T-cell (primary cell): ENCODE measurements around the gene TLE5. TPM values are rescaled to one million over a fixed set of nuclear protein-coding genes. Genes with fewer than 3 reads are reported as not detected.
A peak's percentile ranks its signal among the peaks of the same experiment; 100 is the strongest.

Source experiments
- ATAC-seq, 4 experiments: fragments of 200-7000 bp in 3 of 4; fragments of 150-1000 bp in 1 of 4; cut with Tn5 transposase; replicated peaks in 1 of 4; 1 replicate in 3 of 4; 2 replicates in 1 of 4; pipeline ENCODE4 v1.10.0; 2021; ENCODE audit warnings: moderate library complexity in 3 of 4, mild to moderate bottlenecking in 2 of 4, moderate number of reproducible peaks in 1 of 4
- CTCF ChIA-PET, 2 donors: fragments of 300-600 bp; sonication (Branson Sonifier 250); formaldehyde crosslinking; loops; one replicate each; lab custom pipeline; 2022; ENCODE audit warnings: antibody characterized with exemption in 2 of 2; lab: Charles Lee
- POLR2A ChIA-PET, 2 donors: fragments of 300-600 bp; sonication (Branson Sonifier 250); formaldehyde crosslinking; loops; one replicate each; lab custom pipeline; 2022; ENCODE audit warnings: antibody characterized with exemption in 2 of 2; lab: Charles Lee
- DNase-seq, 35 experiments: peaks; one replicate each; pipeline versions ENCODE4 v3.0.0 to v3.0.0-alpha.2; 2013 to 2023
- H3K27ac ChIP-seq: one replicate; pipeline ENCODE4 v1.5.1; 2013; ENCODE audit warnings: low read length
- H3K27me3 ChIP-seq, 2 experiments: replicated peaks in 1 of 2; 1 replicate in 1 of 2; 2 replicates in 1 of 2; pipeline versions ENCODE4 v1.6.1 to v1.7.0; 2013; ENCODE audit warnings: low read length in 1 of 2, mixed read lengths in 1 of 2; ENCODE audit not compliant: control insufficient read depth in 2 of 2, insufficient read depth in 2 of 2; ENCODE audit errors: extremely low read depth in 1 of 2
- H3K36me3 ChIP-seq, 2 donors: 1 replicate in 1 of 2; 2 replicates in 1 of 2; pipeline versions ENCODE4 v1.6.1 to v1.7.0; 2013; ENCODE audit warnings: low read length in 1 of 2; ENCODE audit not compliant: control insufficient read depth in 2 of 2, insufficient read depth in 1 of 2; ENCODE audit errors: extremely low read depth in 1 of 2
- H3K4me1 ChIP-seq, 2 experiments: 1 replicate in 1 of 2; 2 replicates in 1 of 2; pipeline versions ENCODE4 v1.6.1 to v1.7.0; 2013; ENCODE audit warnings: low read length in 2 of 2, mixed read lengths in 1 of 2; ENCODE audit not compliant: insufficient read depth in 2 of 2, control insufficient read depth in 1 of 2; ENCODE audit errors: extremely low read depth in 1 of 2
- H3K4me3 ChIP-seq, 2 donors: 1 replicate in 1 of 2; 2 replicates in 1 of 2; pipeline versions ENCODE4 v1.5.1 to v1.7.0; 2013; ENCODE audit warnings: mild to moderate bottlenecking in 2 of 2, low read length in 1 of 2, moderate library complexity in 1 of 2; ENCODE audit not compliant: control insufficient read depth in 1 of 2; ENCODE audit errors: extremely low read depth in 1 of 2
- H3K9me3 ChIP-seq: 2 replicates; pipeline ENCODE4 v1.7.0; 2013
- H3K27ac Mint-ChIP-seq, 2 donors: one replicate each; pipeline ENCODE4 v1.8.0; 2020 to 2021; ENCODE audit warnings: mild to moderate bottlenecking in 2 of 2, mixed read lengths in 2 of 2
- H3K27me3 Mint-ChIP-seq, 2 donors: one replicate each; pipeline ENCODE4 v1.8.0; 2021 to 2022; ENCODE audit warnings: mixed read lengths in 2 of 2
- H3K36me3 Mint-ChIP-seq: one replicate; pipeline ENCODE4 v1.8.0; 2021; ENCODE audit warnings: mixed read lengths
- H3K4me1 Mint-ChIP-seq, 3 donors: one replicate each; pipeline ENCODE4 v1.8.0; 2020 to 2022; ENCODE audit warnings: mixed read lengths in 3 of 3, mild to moderate bottlenecking in 1 of 3
- H3K4me3 Mint-ChIP-seq, 3 donors: one replicate each; pipeline ENCODE4 v1.8.0; 2020 to 2022; ENCODE audit warnings: mild to moderate bottlenecking in 3 of 3, mixed read lengths in 3 of 3, moderate library complexity in 3 of 3
- H3K9me3 Mint-ChIP-seq, 3 donors: one replicate each; pipeline ENCODE4 v1.8.0; 2020 to 2022; ENCODE audit warnings: mixed read lengths in 3 of 3
- WGBS: methylation state at CpG from one replicate; pipeline ENCODE4 v1.1.5; 2013; ENCODE audit warnings: missing lambda C conversion rate; ENCODE audit not compliant: insufficient coverage; 5-methylcytosine and 5-hydroxymethylcytosine counted together
- total RNA-seq, 35 experiments: library from RNA in 6 of 35; stranded (reverse) in 6 of 35; fragments of 120-200 nt in 1 of 35; gene quantifications; one replicate each; pipeline versions ENCODE4 v1.2.1 to v1.2.4 and lab custom pipeline; 2013 to 2026

The TLE5 gene, protein sequence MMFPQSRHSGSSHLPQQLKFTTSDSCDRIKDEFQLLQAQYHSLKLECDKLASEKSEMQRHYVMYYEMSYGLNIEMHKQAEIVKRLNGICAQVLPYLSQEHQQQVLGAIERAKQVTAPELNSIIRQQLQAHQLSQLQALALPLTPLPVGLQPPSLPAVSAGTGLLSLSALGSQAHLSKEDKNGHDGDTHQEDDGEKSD
- total RNA-seq (1,000 to 10,000 TPM in 3 of 5 donors, 100 to 1,000 TPM in 2; 777 to 1,202 (median 1,047) TPM), total RNA-seq (lab: John Stamatoyannopoulos, UW) (91.6 to 558 (median 389) reads per million in 29 experiments)
- 488 TPM for total RNA-seq (2013)

GRCh38 chr19:3062165-3063105, at the start of gene TLE5:
Gene TLE5, minus strand, starts transcription at chr19:3062495. Its CDS starts 295 bp downstream, at chr19:3062200.
- H3K36me3 ChIP-seq, result peaks cover 17 to 33% of the 10 kb centered on the region in 2 donors
- ATAC-seq, result peak; percentile 63 to 69 (median 64)
- ChIA-PET POLR2A (interaction anchor here in 1 of 2 donors (0.6 kb wide), 2 partner anchors 9 to 26 kb away, joined by 7 to 8 read pairs; no protein-coding TSS in a partner anchor), CTCF (interaction anchor here in 1 of 2 donors (0.7 to 1.2 kb wide), 2 partner anchors 111 to 112 kb away, joined by 4 to 5 read pairs; no protein-coding TSS in a partner anchor)
- H3K27ac ChIP-seq, result peak within 1 kb of the TSS; percentile 81
- peak within 1 kb of the TSS; percentile 98 to 99 for H3K4me3 ChIP-seq
- DNase-seq, result peak; percentile 49 to 88 (median 69)
- Mint-ChIP-seq H3K4me1 (peaks cover 31 to 50% (median 32%) of the 10 kb centered on the region in 3 donors), H3K27me3 (no peaks in the 10 kb centered on the region), H3K9me3 (no peaks in the 10 kb centered on the region), H3K27ac (peak within 1 kb of the TSS; percentile 97 to 98), H3K4me3 (peak within 1 kb of the TSS; percentile 89 to 92 (median 91)), H3K36me3 (peaks cover 24% of the 10 kb centered on the region)
- H3K4me1 ChIP-seq, result peaks cover 20 to 57% of the 10 kb centered on the region in 2 experiments
- H3K9me3 ChIP-seq, result no peaks in the 10 kb centered on the region
- WGBS, result 0% methylated on average over 41 of the region's 111 CpGs
- H3K27me3 ChIP-seq, result no peaks in the 10 kb centered on the region

GRCh38 chr19:3111586-3112247, 49.4 kb upstream of the TLE5 start:
- H3K9me3 Mint-ChIP-seq, result no peaks in the 10 kb centered on the region
- peaks cover 5 to 16% (median 6%) of the 10 kb centered on the region in 3 donors for H3K4me1 Mint-ChIP-seq
- ChIA-PET POLR2A (no interaction called here), CTCF (no interaction called here)
- H3K4me3 Mint-ChIP-seq, result no peak overlapping the region
- DNase-seq, result no peak
- H3K27ac Mint-ChIP-seq, result peak overlapping the region in 1 of 2 donors; percentile 15
- H3K9me3 ChIP-seq, result no peaks in the 10 kb centered on the region
- no peak overlapping the region for H3K4me3 ChIP-seq
- WGBS, result 93% methylated on average over 13 of the region's 17 CpGs
- H3K36me3 Mint-ChIP-seq, result peaks cover 2% of the 10 kb centered on the region
- no peaks in the 10 kb centered on the region for H3K27me3 Mint-ChIP-seq
- ATAC-seq, result no peak
- no peak overlapping the region for H3K27ac ChIP-seq
- H3K4me1 ChIP-seq, result peaks cover 0 to 5% of the 10 kb centered on the region in 2 experiments
- peaks cover 0 to 9% of the 10 kb centered on the region in 2 donors for H3K36me3 ChIP-seq
- H3K27me3 ChIP-seq, result no peaks in the 10 kb centered on the region

DNA sequence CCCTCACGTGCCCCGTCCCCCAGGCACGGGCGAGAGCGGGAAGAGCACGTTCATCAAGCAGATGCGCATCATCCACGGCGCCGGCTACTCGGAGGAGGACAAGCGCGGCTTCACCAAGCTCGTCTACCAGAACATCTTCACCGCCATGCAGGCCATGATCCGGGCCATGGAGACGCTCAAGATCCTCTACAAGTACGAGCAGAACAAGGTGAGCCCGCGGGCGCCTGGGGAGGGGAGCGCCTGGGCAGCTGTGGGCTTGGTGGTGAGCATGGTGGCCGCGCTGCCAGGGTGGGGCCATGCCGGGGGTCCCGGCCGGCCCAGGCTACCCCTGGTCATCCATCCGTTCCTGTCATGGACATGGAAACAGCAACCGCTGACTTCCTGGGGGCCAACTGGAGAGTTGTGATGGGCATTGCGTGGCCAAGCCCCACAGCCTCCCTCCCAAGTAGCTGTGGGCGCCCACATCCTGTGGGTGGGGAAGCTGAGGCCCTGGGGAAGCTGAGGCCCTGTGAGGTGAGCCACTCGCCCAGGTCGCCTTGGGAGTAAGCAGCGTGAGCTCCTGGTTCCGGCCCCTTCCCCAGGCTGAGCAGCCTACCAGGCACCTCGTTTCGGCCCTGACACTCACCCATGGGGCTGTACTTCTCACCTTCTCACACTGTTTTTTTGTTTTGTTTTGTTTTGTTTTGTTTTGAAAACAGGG, 48.0 kb upstream of the TLE5 start:
- WGBS, result 93% methylated on average over 30 of the region's 37 CpGs
- ATAC-seq, result no peak
- no peak overlapping the region for H3K4me3 Mint-ChIP-seq
- CTCF ChIA-PET, result interaction anchor here in 1 of 2 donors (1.1 kb wide), 1 partner anchor 124 kb away, joined by 7 read pairs; no protein-coding TSS in a partner anchor
- Histone ChIP-seq H3K9me3 (no peaks in the 10 kb centered on the region), H3K4me3 (no peak overlapping the region), H3K27me3 (no peaks in the 10 kb centered on the region), H3K27ac (no peak overlapping the region), H3K4me1 (peaks cover 0 to 5% of the 10 kb centered on the region in 2 experiments), H3K36me3 (peaks cover 0 to 7% of the 10 kb centered on the region in 2 donors)
- POLR2A ChIA-PET, result no interaction called here
- H3K27me3 Mint-ChIP-seq, result no peaks in the 10 kb centered on the region
- H3K4me1 Mint-ChIP-seq, result peaks cover 5 to 16% (median 6%) of the 10 kb centered on the region in 3 donors
- no peak overlapping the region for H3K27ac Mint-ChIP-seq
- peaks cover 2% of the 10 kb centered on the region for H3K36me3 Mint-ChIP-seq
- no peak for DNase-seq
- H3K9me3 Mint-ChIP-seq, result no peaks in the 10 kb centered on the region

DNA sequence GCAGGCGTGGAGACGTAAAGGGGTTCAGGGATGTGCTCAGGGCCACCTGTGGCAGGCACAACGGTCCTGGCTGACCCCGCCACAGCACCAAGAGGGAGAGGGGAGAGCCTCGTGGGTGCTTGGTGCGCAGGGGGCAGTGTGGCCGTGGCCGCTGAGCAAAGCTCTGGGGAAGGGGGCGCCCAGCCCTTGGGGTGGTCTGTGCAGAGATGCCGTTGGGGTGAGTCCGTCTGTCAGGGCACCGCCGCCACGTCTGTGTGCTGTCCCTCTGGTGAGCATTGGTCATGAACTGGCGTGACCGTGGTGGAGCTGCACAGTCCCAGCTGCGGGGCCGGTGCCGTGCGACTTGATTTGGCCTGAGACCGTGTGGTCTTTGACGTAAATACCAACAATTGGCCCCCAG, 47.2 kb upstream of the TLE5 start:
- DNase-seq, result no peak
- ChIA-PET CTCF (interaction anchor here in 1 of 2 donors (1.1 kb wide), 1 partner anchor 124 kb away, joined by 7 read pairs; no protein-coding TSS in a partner anchor), POLR2A (no interaction called here)
- Histone ChIP-seq H3K36me3 (peaks cover 0 to 3% of the 10 kb centered on the region in 2 donors), H3K9me3 (no peaks in the 10 kb centered on the region), H3K27me3 (peaks cover 0 to under 1% of the 10 kb centered on the region in 2 experiments), H3K4me3 (no peak overlapping the region), H3K27ac (no peak overlapping the region), H3K4me1 (peaks cover 0 to 5% of the 10 kb centered on the region in 2 experiments)
- no peak for ATAC-seq
- Mint-ChIP-seq H3K27me3 (no peaks in the 10 kb centered on the region), H3K36me3 (peaks cover 2% of the 10 kb centered on the region), H3K4me1 (peaks cover 6 to 16% (median 6%) of the 10 kb centered on the region in 3 donors), H3K27ac (no peak overlapping the region), H3K4me3 (no peak overlapping the region), H3K9me3 (no peaks in the 10 kb centered on the region)
- 88% methylated on average over 20 of the region's 22 CpGs for WGBS

DNA sequence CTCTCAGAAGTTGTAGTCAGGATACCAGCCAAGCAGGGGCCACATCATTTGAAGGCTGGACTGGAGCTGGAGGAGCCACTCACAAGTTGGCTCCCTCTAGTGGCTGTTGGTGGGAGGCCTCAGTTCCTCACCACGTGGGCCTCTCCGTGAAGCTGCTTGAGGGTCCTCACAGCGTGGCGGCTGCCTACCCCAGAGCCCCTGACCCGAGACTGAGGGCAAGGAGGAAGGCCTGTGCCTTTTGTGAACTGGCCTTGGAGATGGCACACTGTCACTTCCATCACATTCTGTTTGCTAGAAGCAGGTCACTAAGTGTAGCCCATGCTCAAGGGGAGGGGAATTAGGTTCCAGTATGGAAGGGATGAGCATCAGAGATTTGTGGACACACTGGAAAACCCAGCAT, 46.5 kb upstream of the TLE5 start:
- CTCF ChIA-PET, result interaction anchor here in 1 of 2 donors (0.8 to 1.3 kb wide), 5 partner anchors 10 to 157 kb away, joined by 3 to 13 read pairs (median 3); no protein-coding TSS in a partner anchor
- DNase-seq, result peak in 34 of 35 experiments; percentile 25 to 84 (median 60)

More for the DNA sequence above, 46.5 kb upstream of the TLE5 start:
- 22% methylated on average over 4 of the region's 5 CpGs for WGBS
- H3K27ac Mint-ChIP-seq, result peak overlapping the region in 1 of 2 donors; percentile 74
- POLR2A ChIA-PET, result no interaction called here
- Histone ChIP-seq H3K4me1 (peaks cover 0 to 12% of the 10 kb centered on the region in 2 experiments), H3K9me3 (no peaks in the 10 kb centered on the region), H3K36me3 (peaks cover 0 to 3% of the 10 kb centered on the region in 2 donors), H3K27me3 (peaks cover 0 to 8% of the 10 kb centered on the region in 2 experiments), H3K4me3 (no peak overlapping the region), H3K27ac (no peak overlapping the region)
- no peak overlapping the region for H3K4me3 Mint-ChIP-seq
- H3K4me1 Mint-ChIP-seq, result peaks cover 11 to 21% (median 13%) of the 10 kb centered on the region in 3 donors
- ATAC-seq, result peak; percentile 56 to 74 (median 63)
- H3K9me3 Mint-ChIP-seq, result no peaks in the 10 kb centered on the region
- no peaks in the 10 kb centered on the region for H3K27me3 Mint-ChIP-seq
- H3K36me3 Mint-ChIP-seq, result peaks cover 2% of the 10 kb centered on the region
